HEK293 (cell line): Measurements from ENCODE around the gene KRT38.

ENCODE experiments used
- ATF2 ChIP-seq: fragments of 450-650 bp; formaldehyde crosslinking; IDR thresholded peaks from 2 replicates; pipeline ENCODE4 v1.5.1; 2016; ENCODE audit warnings: missing biosample characterization, missing genetic modification characterization, low read depth
- CTCF ChIP-seq: fragments of 450-650 bp; formaldehyde crosslinking; IDR thresholded peaks from 2 replicates; pipeline ENCODE4 v1.5.1; 2016; ENCODE audit warnings: missing biosample characterization, missing genetic modification characterization
- ZBTB17 ChIP-seq: fragments of 450-650 bp; formaldehyde crosslinking; IDR thresholded peaks from 2 replicates; pipeline ENCODE4 v1.5.1; 2016; ENCODE audit warnings: missing biosample characterization, missing genetic modification characterization
- ZFHX2 ChIP-seq: fragments of 450-650 bp; formaldehyde crosslinking; conservative IDR thresholded peaks from 2 replicates; pipeline ENCODE4 v1.5.1; 2016; ENCODE audit warnings: missing biosample characterization, missing genetic modification characterization
- ZNF350 ChIP-seq: fragments of 450-650 bp; formaldehyde crosslinking; IDR thresholded peaks from 2 replicates; pipeline ENCODE4 v1.5.0; 2017; ENCODE audit warnings: missing biosample characterization, mild to moderate bottlenecking, missing genetic modification characterization
- ZNF514 ChIP-seq: fragments of 450-650 bp; formaldehyde crosslinking; IDR thresholded peaks from 2 replicates; pipeline ENCODE4 v1.5.1; 2016; ENCODE audit warnings: missing biosample characterization, missing genetic modification characterization

- TF ChIP-seq ZBTB17 (tag by site-specific recombination) (no peak), ZNF514 (tag by site-specific recombination) (no peak), ZFHX2 (tag by site-specific recombination) (no peak), CTCF (tag by site-specific recombination) (no peak), ATF2 (no peak), ZNF350 (tag by site-specific recombination) (no peak)
These were observed 16.9 kb upstream of the KRT38 start for GRCh38 chr17:41457676-41458075.
